GM13976 (cell line): Measurements from ENCODE around the gene DUSP2.

ENCODE experiments used
- DNase-seq: peaks from one replicate; pipeline ENCODE4 v3.0.0; 2012; ENCODE audit warnings: low spot score
- CTCF ChIP-seq: IDR thresholded peaks from 2 replicates; pipeline ENCODE4 v1.5.1; 2012; ENCODE audit warnings: borderline replicate concordance, mild to moderate bottlenecking; ENCODE audit not compliant: insufficient read depth; ENCODE audit errors: extremely low read depth, missing control alignments, control extremely low read depth
- in situ Hi-C: fragments of 300-500 bp; cut with MboI; formaldehyde crosslinking; loops from one replicate; pipeline ENCODE4 v1.12.0; 2022; ENCODE audit warnings: low sequenced_read_pairs, mixed read lengths, inconsistent platforms; ENCODE audit not compliant: unreplicated experiment

Gene DUSP2

GRCh38 chr2:96124406-96125265, 20.6 kb downstream of the DUSP2 start:
- in situ Hi-C loops = loop anchor here (25.0 kb wide), 1 partner anchor 112 kb away; no protein-coding TSS in a partner anchor
- no peak for TF ChIP-seq CTCF
- DNase-seq = no peak

GRCh38 chr2:96123936-96124335, 21.3 kb downstream of the DUSP2 start:
- in situ Hi-C loops = loop anchor here (25.0 kb wide), 1 partner anchor 112 kb away; no protein-coding TSS in a partner anchor
- TF ChIP-seq CTCF = no peak
- no peak for DNase-seq

GRCh38 chr2:96123290-96123689, 21.9 kb downstream of the DUSP2 start:
- TF ChIP-seq CTCF = no peak
- DNase-seq = no peak
- in situ Hi-C loops = loop anchor here (25.0 kb wide), 1 partner anchor 111 kb away; no protein-coding TSS in a partner anchor

GRCh38 chr2:96122391-96122790, 22.8 kb downstream of the DUSP2 start:
- DNase-seq = no peak
- in situ Hi-C loops = loop anchor here (25.0 kb wide), 1 partner anchor 110 kb away; no protein-coding TSS in a partner anchor
- no peak for TF ChIP-seq CTCF

GRCh38 chr2:96121414-96121813, 23.8 kb downstream of the DUSP2 start:
- no peak for DNase-seq
- in situ Hi-C loops = loop anchor here (25.0 kb wide), 1 partner anchor 109 kb away; no protein-coding TSS in a partner anchor

GRCh38 chr2:96120991-96121390, 24.2 kb downstream of the DUSP2 start:
- TF ChIP-seq CTCF = no peak
- no peak for DNase-seq
- in situ Hi-C loops = loop anchor here (25.0 kb wide), 1 partner anchor 109 kb away; no protein-coding TSS in a partner anchor

More at GRCh38 chr2:96121414-96121813, 23.8 kb downstream of the DUSP2 start:
- no peak for TF ChIP-seq CTCF
